NCI-H2081 treated with DMSO at 0.1 percent for 48 hours (cell line): Measurements from ENCODE around the gene HYLS1.
"Not testable (repeated sequence)": the region's sequence is repeated elsewhere in the genome, so short reads cannot be mapped to it uniquely, and the experiment has no call there.

Experiments
- DNase-seq: peaks from one replicate; lab custom pipeline; 2025; lab: John Stamatoyannopoulos, UW

HYLS1 gene, protein sequence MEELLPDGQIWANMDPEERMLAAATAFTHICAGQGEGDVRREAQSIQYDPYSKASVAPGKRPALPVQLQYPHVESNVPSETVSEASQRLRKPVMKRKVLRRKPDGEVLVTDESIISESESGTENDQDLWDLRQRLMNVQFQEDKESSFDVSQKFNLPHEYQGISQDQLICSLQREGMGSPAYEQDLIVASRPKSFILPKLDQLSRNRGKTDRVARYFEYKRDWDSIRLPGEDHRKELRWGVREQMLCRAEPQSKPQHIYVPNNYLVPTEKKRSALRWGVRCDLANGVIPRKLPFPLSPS

GRCh38 chr11:125887373-125888324, at the start of gene HYLS1:
HYLS1 (plus strand) TSS chr11:125887668; CDS start chr11:125899369, 11,701 bp downstream.
- peak; percentile 69 for DNase-seq

GRCh38 chr11:125842321-125842948, 45.0 kb upstream of the HYLS1 start:
- DNase-seq: no peak

DNA sequence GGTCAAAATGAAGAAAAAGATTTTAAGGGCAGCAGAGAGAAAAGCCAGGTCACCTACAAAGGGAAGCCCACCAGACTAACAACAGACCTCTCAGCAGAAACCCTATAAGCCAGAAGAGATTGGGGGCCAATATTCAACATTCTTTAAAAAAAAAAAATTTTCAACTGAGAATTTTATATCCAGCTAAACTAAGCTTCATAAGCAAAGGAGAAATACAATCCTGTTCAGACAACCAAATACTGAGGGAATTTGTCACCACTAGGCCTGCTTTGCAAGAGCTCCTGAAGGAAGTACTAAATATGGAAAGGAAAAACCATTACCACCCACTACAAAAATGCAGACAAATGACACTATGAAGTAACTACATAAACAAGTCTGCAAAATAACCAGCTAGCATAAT, 41.3 kb upstream of the HYLS1 start:
- DNase-seq: no peak

- DNase-seq: not testable (repeated sequence)
Measured at GRCh38 chr11:125857670-125858069, 29.8 kb upstream of the HYLS1 start.

GRCh38 chr11:125862786-125863185, 24.7 kb upstream of the HYLS1 start:
- not testable (repeated sequence) for DNase-seq

- DNase-seq: not testable (repeated sequence)
Measured at GRCh38 chr11:125865354-125865753, 22.1 kb upstream of the HYLS1 start.

DNA sequence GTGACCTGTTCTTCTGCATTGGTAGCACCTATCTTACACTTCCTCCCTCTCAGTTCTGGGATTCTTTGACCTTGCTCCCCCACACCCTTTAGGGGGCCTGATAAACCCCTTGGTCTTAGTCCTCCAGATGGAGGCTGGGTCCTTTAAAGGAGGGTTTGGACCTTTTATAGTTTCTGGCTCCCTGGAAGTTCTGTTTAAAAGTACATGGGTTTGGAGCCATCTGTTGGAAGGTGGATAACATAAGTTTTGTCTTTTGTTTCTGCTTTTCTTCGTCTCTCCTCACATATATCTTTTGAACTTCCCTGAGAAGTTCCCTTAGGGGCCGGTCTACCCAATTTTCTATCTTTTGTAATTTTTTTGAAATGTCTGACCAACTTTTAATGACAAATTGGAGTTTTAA, 17.9 kb upstream of the HYLS1 start:
- DNase-seq: no peak

- no peak for DNase-seq
Measured at GRCh38 chr11:125871391-125872137, 15.9 kb upstream of the HYLS1 start.

- DNase-seq: no peak
Measured at GRCh38 chr11:125872138-125872491, 15.4 kb upstream of the HYLS1 start.

- DNase-seq: no peak
Measured at GRCh38 chr11:125873881-125874555, 13.4 kb upstream of the HYLS1 start.

DNA sequence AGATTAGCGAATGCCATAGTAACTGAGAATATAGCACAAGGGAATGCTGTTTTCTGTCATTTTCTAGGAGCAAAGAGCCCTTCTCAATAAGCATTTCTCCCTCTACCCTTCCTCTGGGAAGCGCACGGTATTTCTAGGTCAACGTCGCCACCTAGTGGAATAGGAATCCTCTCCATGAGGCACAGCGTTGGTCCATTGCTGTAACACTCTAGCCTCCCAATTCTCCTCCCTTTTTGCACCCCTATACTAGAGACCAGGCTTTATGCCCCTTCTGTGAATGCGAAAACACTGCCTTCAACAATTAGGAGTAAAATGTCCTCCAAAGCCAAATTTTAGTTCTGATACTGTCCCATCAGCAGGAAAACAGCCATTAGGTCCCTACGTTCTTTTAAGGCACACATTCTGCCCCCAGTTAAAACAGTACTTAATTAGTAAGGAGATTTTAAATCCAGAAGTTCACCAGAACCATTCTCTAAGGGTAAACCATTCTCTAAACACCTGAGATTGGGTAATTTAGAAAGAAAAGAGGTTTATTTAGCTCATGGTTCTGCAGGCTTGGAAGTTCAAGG, 12.8 kb upstream of the HYLS1 start:
- peak; percentile 30 for DNase-seq

- no peak for DNase-seq
Measured at GRCh38 chr11:125881291-125881690, 6.2 kb upstream of the HYLS1 start.

DNA sequence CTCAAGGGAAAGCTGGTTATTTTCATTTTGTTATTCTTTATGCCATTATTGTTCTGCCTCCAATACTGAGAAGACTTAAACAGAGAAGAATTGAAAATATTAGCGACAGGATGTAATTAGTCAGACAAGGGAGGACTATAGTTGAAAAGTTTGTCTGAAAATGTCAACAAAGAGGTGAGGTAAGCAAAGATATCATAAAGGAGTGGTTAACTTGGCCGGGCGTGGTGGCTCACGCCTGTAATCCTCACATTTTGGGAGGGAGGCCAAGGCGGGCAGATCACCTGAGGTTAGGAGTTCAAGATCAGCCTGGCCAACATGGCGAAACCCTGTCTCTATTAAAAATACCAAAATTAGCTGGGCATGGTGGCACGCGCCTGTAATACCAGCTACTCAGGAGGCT, 4.1 kb upstream of the HYLS1 start:
- DNase-seq: no peak

DNA sequence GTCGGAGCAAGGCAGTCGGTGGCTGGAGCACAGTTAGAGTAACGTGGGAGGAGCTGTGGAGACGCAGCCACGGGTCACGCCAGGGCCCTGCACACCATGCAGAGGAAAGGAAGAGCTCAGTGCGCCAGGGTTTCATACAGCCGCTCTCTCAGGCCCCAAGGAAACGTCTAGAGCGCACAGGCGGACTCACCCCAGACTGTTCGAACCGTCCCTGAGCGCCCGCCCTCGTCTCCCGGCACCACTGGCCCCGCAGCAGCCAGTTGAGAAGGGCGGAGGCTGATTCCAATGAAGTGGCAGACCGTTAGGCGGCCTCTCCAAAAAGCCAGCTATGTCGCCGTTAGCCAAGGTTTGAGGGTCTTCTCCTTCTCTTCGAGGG, 483 bp upstream of the HYLS1 start:
- DNase-seq: no peak

- DNase-seq: no peak
Measured at GRCh38 chr11:125890447-125891100, 3.1 kb downstream of the HYLS1 start.

DNA sequence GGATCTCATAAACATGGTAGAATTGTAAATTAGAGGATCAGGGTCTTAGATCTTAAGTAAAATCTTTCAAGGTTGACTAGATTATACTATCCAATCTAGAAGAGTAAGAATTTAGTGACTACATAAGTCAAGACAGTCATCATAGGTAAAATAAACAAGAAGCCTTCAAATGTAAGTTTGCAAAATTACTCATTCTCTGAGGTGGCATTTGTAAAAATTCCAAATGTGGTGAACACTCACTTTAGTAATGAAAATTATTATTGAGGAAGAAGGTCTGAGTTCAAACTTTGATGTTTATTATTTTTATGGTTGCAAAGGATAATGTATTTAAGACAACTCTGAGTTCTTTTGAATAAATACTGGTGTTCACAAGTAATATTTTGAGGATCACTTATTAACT, 4.6 kb downstream of the HYLS1 start:
- no peak for DNase-seq

DNA sequence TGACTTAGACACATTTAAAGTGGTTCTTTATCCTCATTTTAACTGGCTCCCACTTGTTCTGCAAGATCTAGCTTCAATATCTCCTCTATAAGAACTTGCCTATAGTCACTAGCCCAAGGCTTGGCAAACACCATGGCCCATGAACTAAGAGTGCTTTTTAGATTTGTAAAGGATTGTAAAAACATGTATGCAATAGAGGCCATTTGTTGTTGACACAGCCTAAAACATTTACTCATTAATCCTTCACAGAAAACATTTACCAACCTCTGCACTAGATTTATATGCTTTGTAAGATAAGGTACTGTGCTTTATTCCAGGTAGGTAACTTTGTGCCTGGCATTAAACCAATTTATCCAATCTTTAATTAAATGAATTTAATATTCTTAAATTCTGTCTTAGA, 5.5 kb downstream of the HYLS1 start:
- no peak for DNase-seq

GRCh38 chr11:125901872-125902271, 14.4 kb downstream of the HYLS1 start:
- DNase-seq: no peak

GRCh38 chr11:125902277-125902926, 14.9 kb downstream of the HYLS1 start:
- no peak for DNase-seq
